ENCODE measurements around the gene CYP1B1. TPM values are rescaled to one million over a fixed set of nuclear protein-coding genes. Genes with fewer than 3 reads are reported as not detected.

Gene CYP1B1
- total RNA-seq, 4 donors from 2014 or later: 2.5 to 29.1 (median 9.7) TPM

DNA sequence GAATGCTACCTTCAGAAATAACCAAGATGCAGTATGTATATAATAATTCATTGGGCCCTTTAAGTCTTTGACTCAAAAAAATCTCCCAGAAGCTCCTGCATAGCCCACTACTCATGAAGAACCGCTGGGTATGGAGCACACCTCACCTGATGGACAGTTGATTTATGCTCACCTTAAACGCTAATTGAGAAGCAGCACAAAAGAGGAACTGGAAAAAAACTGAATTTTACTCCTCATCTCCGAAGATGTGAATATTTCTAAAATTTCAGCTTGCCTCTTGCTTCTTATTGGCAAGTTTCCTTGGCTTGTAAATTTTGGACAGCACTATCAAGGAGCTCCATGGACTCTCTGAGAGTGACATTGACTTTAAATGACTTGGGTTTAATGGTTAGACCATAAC is 5.5 kb downstream of the CYP1B1 start:
- Histone ChIP-seq H3K36me3 (no peaks in the 10 kb centered on the region), H3K9me3 (no peaks in the 10 kb centered on the region), H3K27ac (no peak overlapping the region), H3K27me3 (peaks cover 21 to 26% (median 24%) of the 10 kb centered on the region in 3 donors), H3K4me1 (peaks cover 0 to 1% of the 10 kb centered on the region in 2 donors), H3K4me3 (no peak overlapping the region)
- DNase-seq: no peak
- TF ChIP-seq, protein P1, sequence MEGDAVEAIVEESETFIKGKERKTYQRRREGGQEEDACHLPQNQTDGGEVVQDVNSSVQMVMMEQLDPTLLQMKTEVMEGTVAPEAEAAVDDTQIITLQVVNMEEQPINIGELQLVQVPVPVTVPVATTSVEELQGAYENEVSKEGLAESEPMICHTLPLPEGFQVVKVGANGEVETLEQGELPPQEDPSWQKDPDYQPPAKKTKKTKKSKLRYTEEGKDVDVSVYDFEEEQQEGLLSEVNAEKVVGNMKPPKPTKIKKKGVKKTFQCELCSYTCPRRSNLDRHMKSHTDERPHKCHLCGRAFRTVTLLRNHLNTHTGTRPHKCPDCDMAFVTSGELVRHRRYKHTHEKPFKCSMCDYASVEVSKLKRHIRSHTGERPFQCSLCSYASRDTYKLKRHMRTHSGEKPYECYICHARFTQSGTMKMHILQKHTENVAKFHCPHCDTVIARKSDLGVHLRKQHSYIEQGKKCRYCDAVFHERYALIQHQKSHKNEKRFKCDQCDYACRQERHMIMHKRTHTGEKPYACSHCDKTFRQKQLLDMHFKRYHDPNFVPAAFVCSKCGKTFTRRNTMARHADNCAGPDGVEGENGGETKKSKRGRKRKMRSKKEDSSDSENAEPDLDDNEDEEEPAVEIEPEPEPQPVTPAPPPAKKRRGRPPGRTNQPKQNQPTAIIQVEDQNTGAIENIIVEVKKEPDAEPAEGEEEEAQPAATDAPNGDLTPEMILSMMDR (IDR thresholded peaks at IDR 0.05 in 4 of 5, conservative IDR thresholded peaks at IDR 0.05 in 1 of 5): no peak
- TF ChIP-seq POLR2A (IDR thresholded peaks at IDR 0.05): no peak
- in situ Hi-C loops (cut with MboI; ENCODE audit: low sequenced_read_pairs in 4 of 4) (no loop called here), intact Hi-C loops (cut with DNase I; ENCODE audit: low total_unique reads) (no loop called here)
- no peak for ATAC-seq

GRCh38 chr2:38068234-38068633 is 7.7 kb downstream of the CYP1B1 start:
- no peaks in the 10 kb centered on the region for H3K9me3 ChIP-seq
- H3K36me3 ChIP-seq: no peaks in the 10 kb centered on the region
- H3K4me1 ChIP-seq: no peaks in the 10 kb centered on the region
- intact Hi-C loops (cut with DNase I; ENCODE audit: low total_unique reads): no loop called here
- no peak overlapping the region for H3K4me3 ChIP-seq
- H3K27ac ChIP-seq: no peak overlapping the region
- no peak for DNase-seq
- in situ Hi-C loops (cut with MboI; ENCODE audit: low sequenced_read_pairs in 4 of 4): no loop called here
- ATAC-seq: no peak
- TF ChIP-seq POLR2A (IDR thresholded peaks at IDR 0.05): no peak
- TF ChIP-seq, protein P1 (IDR thresholded peaks at IDR 0.05 in 4 of 5, conservative IDR thresholded peaks at IDR 0.05 in 1 of 5): no peak
- peaks cover 3 to 4% (median 3%) of the 10 kb centered on the region in 3 donors for H3K27me3 ChIP-seq

- Histone ChIP-seq H3K9me3 (no peaks in the 10 kb centered on the region), H3K27me3 (no peaks in the 10 kb centered on the region), H3K27ac (no peak overlapping the region), H3K36me3 (no peaks in the 10 kb centered on the region), H3K4me3 (no peak overlapping the region), H3K4me1 (no peaks in the 10 kb centered on the region)
- TF ChIP-seq, protein P1 (IDR thresholded peaks at IDR 0.05 in 4 of 5, conservative IDR thresholded peaks at IDR 0.05 in 1 of 5): no peak
- TF ChIP-seq POLR2A (IDR thresholded peaks at IDR 0.05): no peak
- DNase-seq (no peak), ATAC-seq (no peak)
- intact Hi-C loops (cut with DNase I; ENCODE audit: low total_unique reads): no loop called here
- in situ Hi-C loops (cut with MboI; ENCODE audit: low sequenced_read_pairs in 4 of 4): no loop called here
Observed at GRCh38 chr2:38066421-38067115, 9.4 kb downstream of the CYP1B1 start.

DNA sequence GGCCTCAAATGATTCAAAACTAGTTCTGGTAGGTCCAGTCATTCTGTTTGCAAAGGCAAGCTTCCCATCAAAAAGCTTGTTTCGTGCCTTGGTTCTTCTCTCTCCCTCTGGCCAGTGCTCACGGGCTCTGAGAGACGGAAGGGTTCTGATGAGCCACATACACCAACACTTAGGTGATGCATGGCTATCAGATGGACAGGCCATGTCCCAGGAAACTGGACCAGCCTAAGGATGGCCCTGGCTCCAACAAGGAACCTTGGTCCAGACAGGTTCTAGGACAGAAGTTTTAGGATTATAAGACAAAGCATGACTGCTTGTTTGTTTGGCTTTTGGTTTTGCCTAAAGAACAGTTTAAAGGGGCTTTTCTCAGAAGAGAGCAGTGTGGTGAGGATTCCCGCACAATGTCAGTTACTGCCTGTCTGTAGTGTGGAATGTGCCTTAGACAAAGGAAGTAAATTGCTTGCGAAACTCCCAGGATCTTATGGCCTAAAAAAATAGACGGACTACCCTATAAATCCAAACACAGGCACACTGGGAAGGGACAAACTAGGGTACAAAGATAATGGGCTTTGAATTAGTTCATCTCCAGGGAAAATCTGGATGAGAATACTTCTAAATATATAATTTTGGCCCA is 10.3 kb downstream of the CYP1B1 start:
- in situ Hi-C loops (cut with MboI; ENCODE audit: low sequenced_read_pairs in 4 of 4) (no loop called here), intact Hi-C loops (cut with DNase I; ENCODE audit: low total_unique reads) (no loop called here)
- Histone ChIP-seq H3K9me3 (no peaks in the 10 kb centered on the region), H3K27ac (no peak overlapping the region), H3K4me3 (no peak overlapping the region), H3K4me1 (no peaks in the 10 kb centered on the region), H3K27me3 (no peaks in the 10 kb centered on the region), H3K36me3 (no peaks in the 10 kb centered on the region)
- TF ChIP-seq, protein P1 (IDR thresholded peaks at IDR 0.05 in 4 of 5, conservative IDR thresholded peaks at IDR 0.05 in 1 of 5): no peak
- TF ChIP-seq POLR2A (IDR thresholded peaks at IDR 0.05): no peak
- no peak for DNase-seq
- ATAC-seq: no peak

Data from gastrocnemius medialis (tissue), 4 donors.